Activated T-cell treated with anti-CD3 and anti-CD28 coated beads for 1 hour (primary cell): ENCODE data around the gene ICOS.
"Not testable (repeated sequence)": the region's sequence is repeated elsewhere in the genome, so short reads cannot be mapped to it uniquely, and the experiment has no call there.

Source experiments
- DNase-seq: peaks from one replicate; pipeline ENCODE4 v3.0.0-alpha.2; 2020; ENCODE audit warnings: low read depth

ICOS gene

DNA sequence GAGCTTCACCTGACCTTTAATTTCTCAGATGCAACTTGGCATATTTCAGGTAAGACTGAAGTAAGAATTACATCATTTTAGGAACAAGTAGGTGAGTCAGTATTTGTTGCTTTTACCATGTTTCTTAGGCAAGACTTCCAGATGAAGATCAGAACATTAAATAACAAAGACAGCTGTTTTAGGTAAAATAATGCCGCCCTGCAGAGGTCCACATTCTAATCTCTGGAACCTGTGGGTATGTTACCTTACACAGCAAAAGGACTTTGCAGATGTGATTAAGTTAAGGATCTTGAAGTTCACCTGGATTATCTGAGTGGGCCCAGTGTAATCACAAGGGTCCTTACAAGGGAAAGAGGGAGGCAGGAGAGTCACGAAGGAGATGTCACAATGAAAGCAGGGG, 39.3 kb downstream of the ICOS start:
- DNase-seq = no peak

DNA sequence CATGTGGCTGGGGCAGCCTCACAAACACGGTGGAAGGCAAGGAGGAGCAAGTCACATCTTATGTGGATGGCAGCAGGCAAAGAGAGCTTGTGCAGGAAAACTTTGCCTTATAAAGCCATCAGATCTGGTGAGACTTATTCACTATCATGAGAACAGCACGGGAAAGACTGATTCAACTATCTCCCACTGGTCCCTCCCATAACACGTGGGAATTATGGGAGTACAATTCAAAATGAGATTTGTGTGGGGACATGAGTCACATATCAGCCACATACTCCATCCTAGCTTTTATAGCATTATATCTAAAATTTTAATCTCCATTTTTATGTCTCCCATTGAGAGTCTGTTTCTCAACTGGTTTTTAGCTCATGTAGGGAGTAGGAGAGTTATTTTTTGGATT, 45.7 kb downstream of the ICOS start:
- DNase-seq = no peak

DNA sequence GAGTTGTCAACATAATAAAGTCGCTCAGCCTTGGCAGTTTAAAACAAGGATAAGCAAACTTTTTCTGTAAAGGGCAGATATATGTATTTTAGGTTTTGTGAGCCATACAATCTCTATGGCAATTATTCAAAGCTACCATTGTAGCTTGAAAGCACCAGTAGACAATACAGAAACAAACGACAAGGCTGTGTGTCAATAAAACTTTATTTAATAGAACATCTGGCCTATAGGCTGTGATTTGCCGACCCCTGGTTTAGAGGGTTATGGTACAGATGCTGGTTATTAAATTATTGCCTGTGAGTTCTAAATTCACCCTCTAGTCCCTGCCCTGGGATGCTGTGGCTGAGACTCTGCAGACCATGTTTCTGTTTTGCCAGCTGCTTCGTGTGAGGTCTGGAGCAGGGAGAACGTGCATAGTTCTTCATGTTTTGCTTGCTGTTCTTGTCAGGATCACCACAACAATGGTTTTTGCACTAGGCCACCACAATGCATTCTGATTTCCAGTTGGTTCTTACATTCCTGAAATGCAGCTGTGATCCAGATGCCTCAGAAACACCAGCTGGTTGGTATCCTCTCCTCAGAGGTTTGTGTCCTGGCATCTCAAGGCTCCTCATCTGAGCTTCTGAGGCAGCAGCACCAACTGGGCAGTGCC, 46.6 kb downstream of the ICOS start:
- DNase-seq = no peak

DNA sequence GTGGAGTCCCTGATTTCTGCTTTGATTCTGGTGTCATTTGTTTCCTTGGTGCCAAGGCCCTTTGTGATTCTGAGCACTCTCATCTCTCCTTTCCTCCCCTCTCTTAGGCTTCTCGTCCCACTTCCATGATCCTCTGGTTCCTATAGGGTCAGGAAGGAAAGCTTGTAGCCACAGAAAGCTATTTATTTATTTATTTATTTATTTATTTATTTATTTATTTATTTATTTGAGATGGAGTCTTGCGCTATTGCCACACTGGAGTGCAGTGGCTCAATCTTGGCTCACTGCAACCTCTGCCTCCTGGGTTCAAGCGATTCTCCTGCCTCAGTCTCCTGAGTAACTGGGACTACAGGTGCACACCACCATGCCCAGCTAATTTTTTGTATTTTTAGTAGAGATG, 49.4 kb downstream of the ICOS start:
- not testable (repeated sequence) for DNase-seq

DNA sequence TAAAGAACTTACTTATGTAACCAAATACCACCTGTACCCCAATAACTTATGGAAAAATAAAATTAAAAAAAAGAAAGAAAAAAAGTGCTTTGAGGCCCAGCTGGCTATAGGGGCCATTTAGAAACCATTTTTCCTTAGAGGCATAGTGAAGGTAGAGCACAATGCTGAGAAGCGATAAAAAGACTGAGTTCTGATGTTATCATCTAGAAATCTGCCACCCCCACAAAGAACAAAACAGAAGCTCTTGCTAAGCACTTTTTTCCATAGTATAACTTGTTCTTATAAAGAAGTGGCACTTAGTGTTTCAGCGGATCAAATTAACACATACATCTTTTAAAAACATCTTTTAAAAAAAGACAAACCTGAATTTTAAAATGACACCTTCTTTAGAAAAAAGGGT, 51.4 kb downstream of the ICOS start:
- DNase-seq = no peak

DNA sequence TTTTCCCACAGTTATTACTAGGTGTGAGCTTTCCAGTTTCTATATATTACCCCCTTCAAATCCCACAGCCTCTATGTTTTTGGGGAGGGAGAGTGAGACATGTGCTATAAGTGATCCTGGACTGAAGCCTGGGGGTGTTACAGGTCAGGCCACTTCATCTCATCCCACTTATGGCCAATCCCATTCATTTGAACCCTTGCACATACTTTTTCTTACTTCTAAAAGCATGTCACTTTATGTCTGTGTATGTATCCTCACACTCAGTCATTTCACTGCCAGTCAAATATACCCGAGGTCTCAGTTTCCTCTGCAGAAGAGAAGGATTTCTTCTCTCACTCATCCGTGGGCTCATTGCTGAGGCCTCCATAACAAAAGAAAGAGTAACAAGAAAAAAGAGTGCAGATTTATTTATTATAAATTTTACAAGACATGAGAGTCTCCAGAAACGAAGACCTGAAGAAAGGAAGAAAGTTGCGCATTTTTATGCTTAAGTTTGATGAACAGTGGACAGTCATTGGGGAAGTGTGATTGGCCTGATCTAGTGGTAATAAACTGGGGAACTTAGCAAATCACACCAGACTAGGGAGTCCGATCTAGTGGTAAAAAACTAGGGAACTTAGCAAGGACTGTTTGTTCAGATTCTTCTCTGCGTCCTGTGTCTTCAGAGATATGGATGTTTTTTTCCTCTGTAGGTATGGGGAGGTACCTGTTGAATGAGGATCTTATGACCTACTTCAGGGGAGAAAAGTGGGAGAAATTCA, 52.1 kb downstream of the ICOS start:
- no peak for DNase-seq

DNA sequence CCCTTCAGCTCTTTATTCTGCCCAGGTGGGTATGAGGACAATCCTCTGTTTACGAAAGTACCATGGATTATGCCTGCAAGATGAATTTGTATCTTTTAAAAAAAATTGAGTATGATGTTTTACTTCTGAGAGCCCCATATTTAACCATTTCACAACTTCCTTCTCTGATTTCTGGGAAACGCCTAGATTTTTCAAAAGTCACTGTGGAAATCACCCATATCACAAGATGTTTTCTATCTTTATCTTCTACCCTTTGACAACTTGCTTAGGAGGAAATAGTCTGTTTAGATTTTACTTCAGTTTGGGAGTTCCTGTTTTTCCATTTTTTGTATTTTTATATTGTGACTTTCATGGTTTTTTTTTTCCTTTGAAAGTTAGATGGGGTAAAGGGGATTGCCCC, 53.0 kb downstream of the ICOS start:
- DNase-seq = no peak

DNA sequence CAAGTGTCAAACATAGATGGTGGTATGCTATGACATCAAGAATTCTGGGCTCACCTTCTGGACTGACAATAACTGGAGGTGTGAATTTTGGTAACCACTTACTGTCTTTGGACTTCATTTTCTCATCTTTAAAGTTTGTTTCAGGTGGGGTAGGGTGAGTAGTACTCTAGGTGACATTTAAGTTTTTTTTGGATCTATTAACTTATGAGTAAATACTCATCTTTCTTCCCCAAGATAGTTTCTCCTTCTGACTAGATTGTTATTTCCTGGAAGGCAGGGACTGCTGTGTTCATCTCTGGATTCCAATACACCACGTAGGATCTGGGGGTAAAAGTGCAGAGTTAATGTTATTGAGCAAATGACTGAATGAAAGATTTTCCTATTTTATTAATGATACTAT, 55.9 kb downstream of the ICOS start:
- no peak for DNase-seq

DNA sequence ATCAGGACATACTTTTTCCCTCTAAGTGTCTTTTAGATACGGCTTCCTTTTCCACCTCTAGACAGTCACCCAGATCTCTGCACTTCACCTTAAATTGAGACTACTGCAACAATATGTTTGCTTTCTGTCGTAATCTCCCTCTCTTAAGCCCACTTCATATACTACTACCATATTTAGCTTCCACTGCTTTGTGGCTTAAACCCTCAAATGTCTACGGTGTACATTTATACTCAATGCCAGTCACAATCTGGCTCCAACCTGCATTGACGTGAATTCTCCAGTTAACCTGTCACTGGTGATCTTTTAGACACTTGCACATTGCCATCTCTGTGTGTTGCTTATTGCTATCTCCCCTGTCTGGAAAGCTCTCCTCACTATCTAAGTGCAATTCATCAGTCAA, 56.4 kb downstream of the ICOS start:
- no peak for DNase-seq

DNA sequence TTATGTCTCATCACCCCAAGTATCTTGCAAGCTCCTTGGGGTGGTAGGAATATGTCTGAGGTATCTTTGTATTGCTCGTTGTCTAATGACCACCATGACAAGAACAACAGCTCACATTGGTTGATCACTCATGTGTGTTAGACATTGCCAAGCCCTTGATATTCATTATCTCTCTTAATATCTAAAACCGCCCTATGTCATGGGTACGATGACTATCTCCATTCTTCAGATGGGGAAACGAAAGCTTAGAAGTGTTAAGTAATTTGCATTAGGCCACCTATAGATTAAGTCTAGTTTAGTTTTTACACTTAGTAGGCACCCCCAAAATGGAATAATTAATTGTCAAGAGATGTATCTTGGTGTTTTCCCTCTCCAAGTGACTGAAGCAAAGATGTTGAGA, 57.0 kb downstream of the ICOS start:
- DNase-seq = no peak

DNA sequence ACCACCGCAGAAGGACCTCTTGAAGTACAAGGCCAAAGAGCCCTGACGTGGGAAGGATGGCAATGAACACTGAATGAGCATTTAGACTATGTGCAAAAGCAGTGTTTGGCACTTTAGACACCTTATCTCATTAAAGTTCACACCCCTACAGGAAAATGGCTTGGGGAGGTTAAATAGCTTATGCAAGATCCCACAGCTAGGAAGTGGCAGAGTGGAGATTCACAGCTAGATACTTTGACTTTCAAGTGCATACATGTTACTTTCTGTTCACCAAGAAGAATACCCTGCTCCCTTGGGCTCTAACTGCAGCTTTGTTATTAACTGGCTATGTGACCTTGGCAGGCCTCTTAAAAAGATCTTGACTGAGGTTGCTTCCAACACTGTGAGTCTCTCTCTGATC, 58.2 kb downstream of the ICOS start:
- no peak for DNase-seq

DNA sequence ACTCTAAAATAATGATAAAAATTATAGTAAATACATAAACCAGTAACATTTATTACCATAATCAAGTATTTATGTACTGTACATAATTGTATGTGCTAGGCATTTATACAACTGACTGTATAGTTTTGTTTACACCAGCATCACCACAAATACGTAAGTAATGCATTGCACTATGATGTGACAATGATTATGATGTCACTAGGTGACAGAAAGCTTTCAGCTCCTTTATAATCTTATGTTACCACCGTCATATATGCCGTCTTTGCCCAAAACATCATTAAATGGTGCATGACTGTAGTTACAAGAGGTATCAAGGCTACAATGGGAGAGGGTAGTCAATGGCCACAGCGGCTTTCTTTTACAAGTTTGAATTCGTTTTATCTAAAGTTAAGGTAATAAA, 60.1 kb downstream of the ICOS start:
- no peak for DNase-seq

DNA sequence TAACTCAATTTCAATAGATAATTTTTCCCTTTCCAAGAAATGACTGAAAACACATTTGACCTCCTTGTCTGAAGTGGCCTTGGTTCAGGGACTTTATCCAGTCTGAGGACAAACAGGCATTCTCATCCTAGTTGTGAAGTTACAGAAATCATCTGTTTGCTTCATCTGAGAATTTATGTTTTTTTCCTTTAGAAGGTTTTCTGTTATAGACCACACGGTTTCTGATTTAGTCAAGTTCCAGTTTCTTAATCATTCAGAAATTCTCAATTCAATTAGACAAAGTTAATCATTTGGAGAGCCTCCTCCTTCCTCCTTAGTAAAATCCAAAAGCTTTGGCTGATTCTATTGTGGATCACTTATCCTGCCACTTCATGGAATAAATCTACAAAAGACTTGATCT, 60.9 kb downstream of the ICOS start:
- no peak for DNase-seq

DNA sequence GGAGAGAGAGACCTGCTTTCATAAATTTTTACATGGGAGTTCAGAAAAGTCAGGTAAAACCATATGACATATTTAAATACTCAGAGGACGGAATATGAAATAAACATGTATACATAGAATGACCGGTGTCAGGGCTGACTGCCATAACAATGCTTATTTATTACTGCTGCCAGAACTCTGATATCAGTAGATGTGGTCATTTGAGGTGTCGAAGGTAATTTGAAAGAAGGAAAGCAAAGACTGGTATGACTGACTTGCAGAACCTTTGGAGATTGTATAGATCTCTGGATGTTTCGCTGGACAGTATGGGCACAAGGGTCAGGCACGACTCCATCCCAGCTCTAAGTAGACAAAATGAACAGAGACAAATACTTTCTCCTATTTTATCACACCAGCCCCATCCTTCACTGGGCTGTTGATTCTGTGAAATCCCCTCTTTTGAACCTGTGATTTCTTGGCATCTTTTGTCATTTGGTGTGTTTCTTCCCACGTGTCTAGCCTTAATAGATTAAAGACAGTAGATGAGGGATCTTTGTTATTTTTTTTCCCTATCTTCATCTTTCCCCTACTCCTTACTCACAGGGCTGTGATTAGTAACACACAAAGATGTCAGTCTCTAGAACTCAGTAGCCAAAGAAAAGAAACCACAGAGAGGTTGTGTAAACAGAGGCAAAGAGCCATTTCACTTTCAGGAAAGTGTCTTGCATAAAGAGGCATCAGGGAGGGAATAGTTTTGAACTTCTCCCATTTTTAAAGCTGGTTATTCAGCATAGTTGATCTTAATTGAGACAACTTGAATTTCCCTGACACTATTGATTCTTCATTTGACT, 61.6 kb downstream of the ICOS start:
- no peak for DNase-seq

DNA sequence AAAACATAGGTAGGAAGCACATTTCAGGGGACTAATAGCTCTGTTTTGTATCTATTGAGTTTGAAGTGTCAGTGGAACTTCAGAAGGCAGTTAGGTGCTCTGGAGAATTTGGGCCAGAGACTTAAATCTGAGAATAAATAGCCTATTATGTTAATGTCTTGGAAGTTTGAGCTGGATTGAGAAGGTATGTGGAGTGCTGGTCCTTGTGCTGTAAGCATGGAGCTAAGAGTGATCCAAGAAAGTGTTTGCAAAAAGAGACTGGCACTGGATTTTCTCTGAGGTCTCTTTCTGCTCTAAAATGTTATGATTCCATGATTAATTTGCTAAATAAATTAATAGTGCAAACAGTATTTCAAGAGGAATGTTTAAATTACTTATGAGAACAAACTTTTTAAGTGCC, 63.3 kb downstream of the ICOS start:
- DNase-seq = no peak

DNA sequence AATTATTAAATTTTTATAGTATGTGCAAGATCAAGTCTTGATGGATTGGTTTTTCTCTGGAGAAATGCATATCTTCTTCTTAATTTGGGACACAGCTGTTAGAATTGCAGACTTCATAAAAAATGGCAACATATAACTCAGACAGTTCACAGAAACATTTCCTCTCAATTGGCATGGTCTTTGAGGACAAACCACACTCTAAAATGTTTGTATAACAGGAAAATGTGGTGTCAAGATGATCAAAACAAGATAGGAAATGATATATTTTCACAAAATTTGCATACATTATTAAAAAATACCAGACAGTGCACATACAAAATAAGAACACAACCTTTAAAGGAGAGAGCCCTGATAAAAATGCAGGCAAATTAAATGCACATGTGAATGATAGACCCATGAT, 63.9 kb downstream of the ICOS start:
- no peak for DNase-seq

DNA sequence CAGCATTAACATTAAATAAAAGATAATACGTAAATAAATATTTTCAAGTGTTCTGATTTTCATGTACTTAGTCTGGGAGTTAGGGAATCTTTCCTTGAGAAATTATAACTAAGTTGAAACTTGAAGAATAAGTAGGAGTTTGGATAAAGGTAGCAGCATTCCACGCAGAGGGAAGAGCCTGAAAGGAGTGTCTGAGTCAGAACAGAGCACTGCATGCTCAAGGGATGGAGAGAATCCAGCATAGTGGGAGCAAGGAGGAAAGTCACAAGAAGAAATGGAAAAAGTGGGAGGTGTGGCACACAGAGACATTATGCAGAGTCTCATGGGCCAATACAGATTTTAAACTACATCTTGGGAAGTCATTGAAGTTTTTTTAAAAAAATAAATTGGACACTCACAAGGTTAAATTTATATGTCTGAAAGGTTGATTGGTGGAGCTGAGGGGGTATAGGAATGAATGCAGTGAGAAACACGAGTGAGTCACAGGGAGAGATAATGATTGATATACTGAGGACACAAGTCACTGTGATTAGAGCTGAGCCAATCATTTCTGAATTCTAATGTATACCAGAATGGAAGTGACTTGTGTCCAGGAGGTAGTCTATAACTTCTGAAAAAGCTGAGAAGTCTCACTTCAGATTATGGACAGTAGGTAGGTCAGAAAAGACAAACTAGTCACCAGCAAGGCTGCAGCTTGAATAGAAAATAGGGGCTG, 66.9 kb downstream of the ICOS start:
- no peak for DNase-seq

DNA sequence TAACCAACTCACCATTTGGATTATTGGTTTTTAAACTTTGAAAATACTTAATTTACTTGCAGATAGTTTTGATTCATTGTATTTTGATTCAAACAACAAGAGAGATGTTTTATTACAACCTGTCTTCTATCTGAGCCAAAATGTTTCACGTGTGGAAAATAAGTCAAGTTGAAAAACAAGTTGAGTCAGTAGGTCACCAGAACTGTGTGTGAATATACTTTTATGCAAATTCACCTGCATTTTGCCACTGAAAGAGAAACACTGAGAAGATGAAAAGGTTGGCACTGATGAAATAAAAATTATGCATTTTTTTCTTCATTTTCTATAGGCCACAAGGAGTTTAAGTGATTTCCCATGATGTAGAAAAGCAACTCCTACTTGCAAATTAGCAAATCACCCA, 68.3 kb downstream of the ICOS start:
- DNase-seq = no peak

DNA sequence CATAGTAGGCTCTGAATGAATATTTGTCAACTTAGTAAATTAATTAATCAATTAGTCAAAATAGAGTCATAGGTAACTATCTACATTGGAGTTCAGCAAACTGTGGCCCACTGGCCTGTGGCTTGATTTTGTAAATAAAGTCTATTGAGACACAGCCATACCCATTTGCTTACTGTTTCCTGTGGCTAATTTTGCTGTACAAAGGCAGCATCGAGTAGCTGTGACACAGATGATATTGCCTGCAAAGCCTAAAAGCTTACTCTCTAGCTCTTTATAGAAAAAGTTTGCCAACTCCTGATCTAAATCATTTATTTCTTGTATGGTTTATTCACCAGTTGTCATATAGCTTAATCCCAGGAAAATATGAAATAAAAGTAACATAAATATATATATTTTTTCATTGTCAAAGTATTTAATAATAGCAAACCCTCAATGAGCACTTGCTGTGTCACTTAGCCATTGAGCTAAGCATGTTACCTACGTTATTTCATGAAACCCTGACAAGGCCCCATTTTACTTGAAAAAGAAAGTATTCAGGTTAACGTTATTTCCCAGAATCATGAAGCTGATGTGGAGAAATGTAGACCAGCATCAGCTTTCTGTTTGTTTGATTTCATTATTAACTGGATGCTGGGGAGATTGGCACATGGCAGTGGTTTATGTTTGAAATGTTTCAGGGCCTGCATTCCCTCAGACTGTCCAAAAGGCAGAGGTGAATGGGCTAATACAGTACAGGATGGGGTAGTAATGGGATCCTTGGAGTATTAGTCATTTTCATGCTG, 69.6 kb downstream of the ICOS start:
- DNase-seq = no peak

DNA sequence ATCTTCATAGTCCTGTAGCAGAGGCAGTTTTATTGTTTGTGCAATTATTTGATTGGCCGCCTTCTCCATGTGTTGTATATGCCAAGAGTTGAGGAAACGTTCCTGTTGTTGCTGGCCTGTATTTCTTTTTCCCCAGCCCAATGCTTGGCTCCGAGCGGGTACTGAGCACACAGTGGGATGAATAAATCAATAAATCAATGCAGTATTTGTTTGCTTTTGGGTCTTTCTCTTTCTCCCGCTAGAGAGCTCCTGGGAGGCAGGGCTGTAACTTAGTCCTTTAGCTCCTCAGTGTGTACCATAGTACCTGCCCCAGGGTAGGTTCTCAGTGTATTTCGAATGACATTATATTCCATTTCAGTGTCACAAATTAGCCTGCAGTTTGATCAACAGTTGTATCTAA, 71.8 kb downstream of the ICOS start:
- DNase-seq = no peak

DNA sequence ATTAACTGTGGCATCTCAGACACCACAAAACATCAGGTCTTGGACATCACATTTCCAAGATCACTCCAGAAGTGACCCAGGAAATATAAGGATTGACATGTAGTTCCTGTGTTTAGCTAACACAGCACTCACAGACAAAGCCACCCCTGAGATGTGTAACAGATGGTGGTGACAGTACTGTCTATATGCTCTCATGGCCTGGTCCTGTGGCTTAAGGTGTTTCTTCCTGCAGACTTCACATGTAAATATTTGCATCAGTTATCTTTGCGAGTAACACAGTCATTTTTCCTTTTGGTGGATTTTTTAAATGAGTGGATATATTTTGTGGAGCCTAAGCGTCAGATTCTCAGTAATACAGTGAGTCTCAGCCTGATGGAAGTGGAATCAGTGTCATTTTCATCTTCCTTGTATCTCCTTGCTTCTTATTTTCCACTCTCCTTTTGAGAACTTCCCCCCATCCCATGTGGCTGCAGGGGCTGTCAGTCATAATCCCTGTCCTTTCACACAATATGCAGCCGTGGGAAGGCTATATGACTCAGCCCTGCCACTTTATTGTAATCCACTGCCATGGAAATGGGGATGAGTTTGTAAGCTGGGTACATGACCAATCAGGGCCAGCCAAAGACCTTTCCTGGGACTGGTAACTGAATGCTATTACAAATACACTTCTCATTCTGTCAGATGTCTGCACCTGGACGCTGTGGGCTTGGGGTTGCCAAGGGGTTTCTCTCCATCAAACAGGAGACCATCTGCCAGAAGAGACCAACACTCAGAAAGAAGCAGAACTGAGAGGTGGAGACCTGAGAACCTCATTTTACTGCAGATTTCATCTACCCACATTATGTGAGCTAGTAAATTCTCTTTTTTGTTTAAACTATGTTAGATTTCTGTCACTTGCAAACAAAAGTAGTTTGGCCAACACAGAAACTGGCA, 74.3 kb downstream of the ICOS start:
- no peak for DNase-seq
